IMR-90 (cell line): ENCODE measurements around the gene ARHGAP24. TPM values are rescaled to one million over a fixed set of nuclear protein-coding genes. Genes with fewer than 3 reads are reported as not detected.

Experiments
- ATAC-seq: fragments of 200-7000 bp; cut with Tn5 transposase; 2 replicates; pipeline ENCODE4 v1.9.1; 2020; ENCODE audit warnings: low read depth, mild to moderate bottlenecking, moderate library complexity
- BruUV-seq: library from RNA; stranded (reverse); fragments of 400-500 nt; replicated peaks from 2 replicates; lab custom pipeline; 2021; lab: Mats Ljungman, UMichigan
- CTCF ChIA-PET: fragments of 300-600 bp; formaldehyde crosslinking; extraction: SDS; loops from one replicate; lab custom pipeline; 2021; ENCODE audit warnings: antibody characterized with exemption; lab: Yijun Ruan, JAX
- POLR2A ChIA-PET: fragments of 300-600 bp; sonication (Branson Sonifier 250); formaldehyde crosslinking; loops from one replicate; lab custom pipeline; 2022; ENCODE audit warnings: antibody characterized with exemption; ENCODE audit not compliant: unreplicated experiment; lab: Charles Lee
- DNase-seq: peaks from one replicate; pipeline ENCODE4 v3.0.0; 2013
- H2AFZ ChIP-seq: replicated peaks from 2 replicates; pipeline ENCODE3; 2013; ENCODE audit warnings: low read length, mild to moderate bottlenecking; ENCODE audit not compliant: poor library complexity
- H2AK5ac ChIP-seq: 2 replicates; pipeline ENCODE4 v1.6.1; 2013; ENCODE audit warnings: low read depth, low read length, inconsistent platforms
- H2AK9ac ChIP-seq: replicated peaks from 2 replicates; pipeline ENCODE3; 2013; ENCODE audit warnings: mild to moderate bottlenecking, low read depth, low read length, moderate library complexity; ENCODE audit not compliant: poor library complexity
- H2BK120ac ChIP-seq: 2 replicates; pipeline ENCODE4 v1.6.1; 2013; ENCODE audit warnings: low read depth, low read length, inconsistent platforms
- H2BK15ac ChIP-seq: 3 replicates; pipeline ENCODE4 v1.6.1; 2013; ENCODE audit warnings: low read depth, low read length, inconsistent platforms
- H2BK20ac ChIP-seq: 2 replicates; pipeline ENCODE4 v1.6.1; 2013; ENCODE audit warnings: low read depth, mild to moderate bottlenecking, inconsistent platforms, low read length, moderate library complexity
- H2BK5ac ChIP-seq: 2 replicates; pipeline ENCODE4 v1.6.1; 2013; ENCODE audit warnings: mild to moderate bottlenecking, low read depth, low read length, inconsistent platforms; ENCODE audit not compliant: poor library complexity, severe bottlenecking
- H3K14ac ChIP-seq: replicated peaks from 2 replicates; pipeline ENCODE4 v1.6.1; 2013; ENCODE audit warnings: low read depth, low read length, inconsistent platforms
- H3K18ac ChIP-seq: 2 replicates; pipeline ENCODE4 v1.6.1; 2013; ENCODE audit warnings: low read depth, low read length, control low read depth
- H3K23ac ChIP-seq: 2 replicates; pipeline ENCODE4 v1.6.1; 2013; ENCODE audit warnings: low read depth, low read length, inconsistent platforms
- H3K27ac ChIP-seq: 2 replicates; pipeline ENCODE4 v1.5.1; 2013; ENCODE audit warnings: mild to moderate bottlenecking, control low read depth, low read length; ENCODE audit not compliant: insufficient read depth
- H3K27me3 ChIP-seq: 2 replicates; pipeline ENCODE4 v1.6.1; 2013; ENCODE audit warnings: low read length; ENCODE audit not compliant: control insufficient read depth, insufficient read depth
- H3K36me3 ChIP-seq: 2 replicates; pipeline ENCODE4 v1.6.1; 2013; ENCODE audit warnings: low read length, mixed read lengths; ENCODE audit not compliant: control insufficient read depth, insufficient read depth
- H3K4ac ChIP-seq: 2 replicates; pipeline ENCODE4 v1.6.1; 2013; ENCODE audit warnings: low read depth, low read length, inconsistent platforms
- H3K4me1 ChIP-seq: 2 replicates; pipeline ENCODE4 v1.6.1; 2013; ENCODE audit warnings: low read length, mixed read lengths; ENCODE audit not compliant: control insufficient read depth, insufficient read depth
- H3K4me2 ChIP-seq: 2 replicates; pipeline ENCODE4 v1.6.1; 2013; ENCODE audit warnings: low read depth, mild to moderate bottlenecking, control low read depth, low read length, moderate library complexity
- H3K4me3 ChIP-seq: 2 replicates; pipeline ENCODE4 v1.5.1; 2013; ENCODE audit warnings: low read depth, mild to moderate bottlenecking, control low read depth, low read length, moderate library complexity; ENCODE audit not compliant: insufficient read depth
- H3K56ac ChIP-seq: 2 replicates; pipeline ENCODE4 v1.6.1; 2013; ENCODE audit warnings: low read length, inconsistent platforms; ENCODE audit not compliant: insufficient read depth; ENCODE audit errors: extremely low read depth
- H3K79me1 ChIP-seq, 2 experiments: 2 replicates each; pipeline ENCODE4 v1.6.1; 2013; ENCODE audit warnings: low read length in 2 of 2, inconsistent platforms in 1 of 2, low read depth in 1 of 2
- H3K9ac ChIP-seq: 2 replicates; pipeline ENCODE4 v1.6.1; 2013; ENCODE audit warnings: low read depth, low read length, control low read depth
- H3K9me1 ChIP-seq: 2 replicates; pipeline ENCODE4 v1.6.1; 2013; ENCODE audit warnings: low read length, inconsistent platforms; ENCODE audit not compliant: insufficient read depth
- H3K9me3 ChIP-seq: 2 replicates; pipeline ENCODE4 v1.6.1; 2013; ENCODE audit warnings: low read length; ENCODE audit not compliant: control insufficient read depth, insufficient read depth
- H4K20me1 ChIP-seq: 2 replicates; pipeline ENCODE4 v1.6.1; 2013; ENCODE audit warnings: low read length, inconsistent platforms; ENCODE audit not compliant: insufficient read depth
- H4K5ac ChIP-seq: 2 replicates; pipeline ENCODE4 v1.6.1; 2013; ENCODE audit warnings: mild to moderate bottlenecking, low read depth, low read length, control low read depth
- H4K8ac ChIP-seq, 2 experiments: 2 replicates each; pipeline ENCODE4 v1.6.1; 2013; ENCODE audit warnings: low read depth in 2 of 2, low read length in 2 of 2, control low read depth in 1 of 2, inconsistent platforms in 1 of 2
- H4K91ac ChIP-seq: 2 replicates; pipeline ENCODE4 v1.6.1; 2013; ENCODE audit warnings: low read depth, low read length, inconsistent platforms; ENCODE audit not compliant: insufficient read depth
- MXI1 ChIP-seq: IDR thresholded peaks from 2 replicates; pipeline ENCODE4 v1.6.1; 2012; ENCODE audit warnings: low read depth, mild to moderate bottlenecking, low read length, moderate library complexity, borderline replicate concordance
- NFE2L2 ChIP-seq: fragments of 150-350 bp; IDR thresholded peaks from 2 replicates; pipeline ENCODE4 v1.6.1; 2016; ENCODE audit warnings: low read depth, mild to moderate bottlenecking, low read length
- RCOR1 ChIP-seq: IDR thresholded peaks from 2 replicates; pipeline ENCODE4 v1.6.1; 2012; ENCODE audit warnings: mild to moderate bottlenecking, low read length, improper control_type of control experiment; ENCODE audit not compliant: insufficient replicate concordance
- SMC3 ChIP-seq: fragments of 150-350 bp; IDR thresholded peaks from 2 replicates; pipeline ENCODE4 v1.6.1; 2016; ENCODE audit warnings: low read depth, mild to moderate bottlenecking, antibody characterized with exemption, low read length, moderate library complexity
- WGBS, 2 experiments: methylation state at CpG; one replicate each; pipeline versions ENCODE4 v1.1.5 to v1.1.7; 2013; ENCODE audit warnings: missing lambda C conversion rate in 2 of 2; ENCODE audit not compliant: insufficient read length in 1 of 2; ENCODE audit errors: extremely low coverage in 2 of 2; 5-methylcytosine and 5-hydroxymethylcytosine counted together
- dilution Hi-C: fragments of 300-500 bp; cut with HindIII; formaldehyde crosslinking; loops from one replicate; pipeline ENCODE4 v1.14.3; 2018; ENCODE audit warnings: low sequenced_read_pairs; ENCODE audit not compliant: unreplicated experiment
- in situ Hi-C: fragments of 300-500 bp; cut with MboI; formaldehyde crosslinking; loops from 3 replicates; pipeline ENCODE4 v1.14.3; 2019; ENCODE audit warnings: low sequenced_read_pairs, inconsistent platforms, mixed read lengths
- intact Hi-C: fragments of 100-400 bp; cut with micrococcal nuclease; formaldehyde crosslinking; loops from 2 replicates; pipeline ENCODE4 v1.10.0; 2022
- polyA plus RNA-seq, 3 experiments: library from polyadenylated mRNA; depleted of rRNA; stranded (reverse); fragments of >200 nt; gene quantifications; 2 replicates each; pipeline ENCODE4 v1.2.3, GENCODE V29; 2012; ENCODE audit warnings: low replicate concordance in 1 of 3
- total RNA-seq: library from RNA; depleted of rRNA; stranded (reverse); fragments of >200 nt; gene quantifications from 2 replicates; pipeline ENCODE4 v1.2.3, GENCODE V29; 2012
- TF ChIP-seq, protein P1 (sequence below): fragments of 150-350 bp; IDR thresholded peaks from 2 replicates; pipeline ENCODE4 v1.6.1; 2017; ENCODE audit warnings: mild to moderate bottlenecking, antibody characterized with exemption, low read length, low read depth

The ARHGAP24 gene
- total and polyA plus RNA-seq, 2 of the 4 experiments (the other 2 are of a cell fraction) = 11.9 to 24.0 TPM

DNA sequence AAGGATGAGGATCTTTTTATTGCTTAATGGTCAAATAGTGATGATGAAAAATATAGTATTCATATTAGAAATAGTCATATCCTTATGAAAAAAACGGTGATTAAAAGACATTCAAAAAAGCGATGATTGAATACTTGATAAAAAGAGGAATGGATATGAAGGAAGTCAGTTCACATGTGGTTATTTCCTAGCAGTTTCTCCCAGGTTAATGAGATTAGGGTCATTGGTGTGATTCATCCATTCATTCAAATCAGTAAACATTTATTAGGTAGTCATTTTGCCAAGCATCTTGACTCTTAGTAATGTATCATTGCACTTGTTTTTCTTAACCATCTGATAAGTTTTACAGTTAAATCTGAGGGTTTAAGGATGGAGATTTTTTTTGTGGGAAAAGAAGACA lies 294.1 kb downstream of the ARHGAP24 start:
- in situ Hi-C loops (loop anchor here (10.0 kb wide), 1 partner anchor 266 kb away; no protein-coding TSS in a partner anchor), intact Hi-C loops (no loop called here), dilution Hi-C loops (no loop called here)
- no peak for TF ChIP-seq NFE2L2
- no peak for TF ChIP-seq RCOR1
- TF ChIP-seq SMC3 = no peak
- TF ChIP-seq, protein P1, sequence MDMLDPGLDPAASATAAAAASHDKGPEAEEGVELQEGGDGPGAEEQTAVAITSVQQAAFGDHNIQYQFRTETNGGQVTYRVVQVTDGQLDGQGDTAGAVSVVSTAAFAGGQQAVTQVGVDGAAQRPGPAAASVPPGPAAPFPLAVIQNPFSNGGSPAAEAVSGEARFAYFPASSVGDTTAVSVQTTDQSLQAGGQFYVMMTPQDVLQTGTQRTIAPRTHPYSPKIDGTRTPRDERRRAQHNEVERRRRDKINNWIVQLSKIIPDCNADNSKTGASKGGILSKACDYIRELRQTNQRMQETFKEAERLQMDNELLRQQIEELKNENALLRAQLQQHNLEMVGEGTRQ = no peak
- TF ChIP-seq MXI1 = no peak
- H2BK15ac ChIP-seq = no peak overlapping the region
- no peak overlapping the region for H3K4me3 ChIP-seq
- no peak overlapping the region for H3K56ac ChIP-seq
- no peak overlapping the region for H3K18ac ChIP-seq
- no TSS peak for BruUV-seq
- no peaks in the 10 kb centered on the region for H3K9me3 ChIP-seq
- DNase-seq (no peak), ATAC-seq (no peak)
- ChIA-PET CTCF (no interaction called here), POLR2A (no interaction called here)
- H3K9me1 ChIP-seq = peaks cover 2% of the 10 kb centered on the region; the same call in 1 of the 2 replicates
- no peak overlapping the region for H2BK20ac ChIP-seq
- H3K36me3 ChIP-seq = no peaks in the 10 kb centered on the region
- H3K4me1 ChIP-seq = peaks cover 2% of the 10 kb centered on the region; the same call in 1 of the 2 replicates
- H2AK5ac ChIP-seq = no peak overlapping the region
- no CpG with 5 or more reads among the region's 2 CpGs for WGBS, 2 experiments
- no peak overlapping the region for H2BK5ac ChIP-seq
- no peak overlapping the region for H3K4me2 ChIP-seq
- H3K14ac ChIP-seq = no peak overlapping the region
- no peak overlapping the region for H2AFZ ChIP-seq
- no peak overlapping the region for H3K27ac ChIP-seq
- no peaks in the 10 kb centered on the region for H3K27me3 ChIP-seq
- H4K5ac ChIP-seq = no peak overlapping the region
- no peak overlapping the region for H3K23ac ChIP-seq
- no peaks in the 10 kb centered on the region for H3K79me1 ChIP-seq
- no peak overlapping the region for H3K4ac ChIP-seq
- H4K8ac ChIP-seq = no peak overlapping the region
- no peaks in the 10 kb centered on the region for H4K20me1 ChIP-seq
- H4K91ac ChIP-seq = no peak overlapping the region
- no peak overlapping the region for H3K9ac ChIP-seq
- no peak overlapping the region for H2AK9ac ChIP-seq
- no peak overlapping the region for H2BK120ac ChIP-seq
